Measurements from ENCODE around the gene CEMIP. TPM values are rescaled to one million over a fixed set of nuclear protein-coding genes. Genes with fewer than 3 reads are reported as not detected.

Gene CEMIP
- total and polyA plus RNA-seq, 2 of the 13 experiments (the other 11 are each of a cell fraction or from before 2014, with no cell fraction given): 4.3 to 28.5 TPM

DNA sequence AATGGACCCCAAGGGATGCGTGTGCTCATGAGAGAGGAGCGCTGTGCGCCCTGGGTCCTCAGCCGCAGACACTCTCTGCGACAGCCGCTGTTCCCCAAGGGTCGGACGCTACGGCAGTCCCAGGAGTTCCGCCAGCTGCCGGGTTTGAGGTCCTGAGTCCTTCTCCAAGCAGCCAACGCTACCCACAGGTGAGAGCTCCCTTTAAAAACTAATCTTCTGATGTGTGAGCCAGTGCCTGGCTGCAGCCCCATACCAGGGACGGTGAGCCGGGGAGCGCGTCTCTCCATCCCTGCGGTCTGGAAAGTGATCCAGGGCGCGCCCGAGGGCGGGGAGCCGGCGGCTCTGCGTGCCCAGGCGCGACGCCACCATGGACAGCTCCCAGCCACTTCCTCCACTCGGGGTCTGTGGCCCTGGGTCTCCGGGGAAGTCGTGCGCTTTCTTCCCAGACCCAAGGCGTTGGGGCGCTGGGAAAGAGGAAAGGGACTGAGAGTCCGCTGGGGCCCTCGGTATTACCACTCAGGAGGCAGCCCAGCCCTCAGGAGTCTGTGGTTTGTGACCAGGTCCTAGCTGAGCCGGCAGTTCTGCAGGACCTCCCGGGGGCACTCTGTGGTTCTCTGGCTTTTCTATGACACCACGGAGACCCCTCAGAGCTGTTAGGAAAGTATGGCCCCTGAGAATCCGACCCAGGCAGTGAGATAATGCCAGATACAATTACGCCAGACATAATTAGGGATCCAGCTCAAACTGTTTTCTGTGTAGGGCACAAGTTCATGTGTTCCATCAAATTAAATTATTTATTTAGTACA, 1.4 kb downstream of the CEMIP start (continued):
- TF ChIP-seq SETDB1 (CRISPR knock-in tag; IDR thresholded peaks at IDR 0.05; ENCODE audit: borderline replicate concordance) (no peak), SP4 (CRISPR knock-in tag; IDR thresholded peaks at IDR 0.05) (peak; percentile 62; the same call in 1 of the 2 replicates), SMAD3 (CRISPR knock-in tag; IDR thresholded peaks at IDR 0.05) (peak; percentile 94), ZFP36 (IDR thresholded peaks at IDR 0.05; ENCODE audit: borderline replicate concordance, low read depth, low read length, partially characterized antibody) (no peak), TP53 (CRISPR knock-in tag; conservative IDR thresholded peaks at IDR 0.05) (0 out of 2 replicates have a peak, but pooled peaks have one; percentile 54), SOX13 (IDR thresholded peaks at IDR 0.05) (no peak), SOX13 (CRISPR knock-in tag; conservative IDR thresholded peaks at IDR 0.05 in 1 of 2, IDR thresholded peaks at IDR 0.05 in 1 of 2) (peak in 1 of 2 experiments; percentile 71; a peak in 2 of 4 replicates), TEAD2 (CRISPR knock-in tag; IDR thresholded peaks at IDR 0.05) (peak; percentile 77; the same call in 1 of the 2 replicates), MED1 (CRISPR knock-in tag; IDR thresholded peaks at IDR 0.05) (peak; percentile 74), ZNF883 (CRISPR knock-in tag; IDR thresholded peaks at IDR 0.05; ENCODE audit: not compliant biosample characterization) (peak; percentile 77), KLF13 (CRISPR knock-in tag; IDR thresholded peaks at IDR 0.05) (peak; percentile 81; the same call in 1 of the 2 replicates), ZNF75D (CRISPR knock-in tag; IDR thresholded peaks at IDR 0.05; ENCODE audit: borderline replicate concordance) (peak; percentile 85; the same call in 1 of the 2 replicates), ISL2 (CRISPR knock-in tag; IDR thresholded peaks at IDR 0.05) (peak; percentile 80), IKZF4 (CRISPR knock-in tag; IDR thresholded peaks at IDR 0.05; ENCODE audit: borderline replicate concordance, low read depth, not compliant biosample characterization) (peak; percentile 89), HOXD1 (CRISPR knock-in tag; IDR thresholded peaks at IDR 0.05) (peak; percentile 97), ATF7 (IDR thresholded peaks at IDR 0.05) (no peak), ATF7 (CRISPR knock-in tag; IDR thresholded peaks at IDR 0.05) (0 out of 2 replicates have a peak, but pooled peaks have one; percentile 21), ZNF790 (CRISPR knock-in tag; IDR thresholded peaks at IDR 0.05; ENCODE audit: borderline replicate concordance) (peak; percentile 98), ZNF235 (CRISPR knock-in tag; IDR thresholded peaks at IDR 0.05; ENCODE audit: borderline replicate concordance) (peak; percentile 92; the same call in 1 of the 2 replicates)
- TF ChIP-seq, protein P1, sequence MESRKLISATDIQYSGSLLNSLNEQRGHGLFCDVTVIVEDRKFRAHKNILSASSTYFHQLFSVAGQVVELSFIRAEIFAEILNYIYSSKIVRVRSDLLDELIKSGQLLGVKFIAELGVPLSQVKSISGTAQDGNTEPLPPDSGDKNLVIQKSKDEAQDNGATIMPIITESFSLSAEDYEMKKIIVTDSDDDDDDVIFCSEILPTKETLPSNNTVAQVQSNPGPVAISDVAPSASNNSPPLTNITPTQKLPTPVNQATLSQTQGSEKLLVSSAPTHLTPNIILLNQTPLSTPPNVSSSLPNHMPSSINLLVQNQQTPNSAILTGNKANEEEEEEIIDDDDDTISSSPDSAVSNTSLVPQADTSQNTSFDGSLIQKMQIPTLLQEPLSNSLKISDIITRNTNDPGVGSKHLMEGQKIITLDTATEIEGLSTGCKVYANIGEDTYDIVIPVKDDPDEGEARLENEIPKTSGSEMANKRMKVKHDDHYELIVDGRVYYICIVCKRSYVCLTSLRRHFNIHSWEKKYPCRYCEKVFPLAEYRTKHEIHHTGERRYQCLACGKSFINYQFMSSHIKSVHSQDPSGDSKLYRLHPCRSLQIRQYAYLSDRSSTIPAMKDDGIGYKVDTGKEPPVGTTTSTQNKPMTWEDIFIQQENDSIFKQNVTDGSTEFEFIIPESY (CRISPR knock-in tag; IDR thresholded peaks at IDR 0.05): no peak
- TF ChIP-seq, protein P2, sequence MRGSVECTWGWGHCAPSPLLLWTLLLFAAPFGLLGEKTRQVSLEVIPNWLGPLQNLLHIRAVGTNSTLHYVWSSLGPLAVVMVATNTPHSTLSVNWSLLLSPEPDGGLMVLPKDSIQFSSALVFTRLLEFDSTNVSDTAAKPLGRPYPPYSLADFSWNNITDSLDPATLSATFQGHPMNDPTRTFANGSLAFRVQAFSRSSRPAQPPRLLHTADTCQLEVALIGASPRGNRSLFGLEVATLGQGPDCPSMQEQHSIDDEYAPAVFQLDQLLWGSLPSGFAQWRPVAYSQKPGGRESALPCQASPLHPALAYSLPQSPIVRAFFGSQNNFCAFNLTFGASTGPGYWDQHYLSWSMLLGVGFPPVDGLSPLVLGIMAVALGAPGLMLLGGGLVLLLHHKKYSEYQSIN (CRISPR knock-in tag; IDR thresholded peaks at IDR 0.05; ENCODE audit: borderline replicate concordance): peak; percentile 91; the same call in 1 of the 2 replicates
- TF ChIP-seq, protein P3, sequence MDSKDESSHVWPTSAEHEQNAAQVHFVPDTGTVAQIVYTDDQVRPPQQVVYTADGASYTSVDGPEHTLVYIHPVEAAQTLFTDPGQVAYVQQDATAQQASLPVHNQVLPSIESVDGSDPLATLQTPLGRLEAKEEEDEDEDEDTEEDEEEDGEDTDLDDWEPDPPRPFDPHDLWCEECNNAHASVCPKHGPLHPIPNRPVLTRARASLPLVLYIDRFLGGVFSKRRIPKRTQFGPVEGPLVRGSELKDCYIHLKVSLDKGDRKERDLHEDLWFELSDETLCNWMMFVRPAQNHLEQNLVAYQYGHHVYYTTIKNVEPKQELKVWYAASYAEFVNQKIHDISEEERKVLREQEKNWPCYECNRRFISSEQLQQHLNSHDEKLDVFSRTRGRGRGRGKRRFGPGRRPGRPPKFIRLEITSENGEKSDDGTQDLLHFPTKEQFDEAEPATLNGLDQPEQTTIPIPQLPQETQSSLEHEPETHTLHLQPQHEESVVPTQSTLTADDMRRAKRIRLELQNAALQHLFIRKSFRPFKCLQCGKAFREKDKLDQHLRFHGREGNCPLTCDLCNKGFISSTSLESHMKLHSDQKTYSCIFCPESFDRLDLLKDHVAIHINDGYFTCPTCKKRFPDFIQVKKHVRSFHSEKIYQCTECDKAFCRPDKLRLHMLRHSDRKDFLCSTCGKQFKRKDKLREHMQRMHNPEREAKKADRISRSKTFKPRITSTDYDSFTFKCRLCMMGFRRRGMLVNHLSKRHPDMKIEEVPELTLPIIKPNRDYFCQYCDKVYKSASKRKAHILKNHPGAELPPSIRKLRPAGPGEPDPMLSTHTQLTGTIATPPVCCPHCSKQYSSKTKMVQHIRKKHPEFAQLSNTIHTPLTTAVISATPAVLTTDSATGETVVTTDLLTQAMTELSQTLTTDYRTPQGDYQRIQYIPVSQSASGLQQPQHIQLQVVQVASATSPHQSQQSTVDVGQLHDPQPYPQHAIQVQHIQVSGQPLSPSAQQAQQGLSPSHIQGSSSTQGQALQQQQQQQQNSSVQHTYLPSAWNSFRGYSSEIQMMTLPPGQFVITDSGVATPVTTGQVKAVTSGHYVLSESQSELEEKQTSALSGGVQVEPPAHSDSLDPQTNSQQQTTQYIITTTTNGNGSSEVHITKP (CRISPR knock-in tag; IDR thresholded peaks at IDR 0.05; ENCODE audit: low read depth): peak; percentile 68; the same call in 1 of the 2 replicates
